ENCODE measurements around the gene P2RX7. TPM values are rescaled to one million over a fixed set of nuclear protein-coding genes. Genes with fewer than 3 reads are reported as not detected.
A peak's percentile ranks its signal among the peaks of the same experiment; 100 is the strongest.
"Not testable (repeated sequence)": the region's sequence is repeated elsewhere in the genome, so short reads cannot be mapped to it uniquely, and the experiment has no call there.

The P2RX7 gene
- polyA plus RNA-seq, 3 donors, result 0.79 to 1.1 (median 0.97) TPM

GRCh38 chr12:121217761-121218160, 85.1 kb downstream of the P2RX7 start:
- no peak for DNase-seq (ENCODE audit: extremely low read depth in 1 of 11, low read depth in 9 of 11, low spot score in 4 of 11)

GRCh38 chr12:121218588-121219352, 86.1 kb downstream of the P2RX7 start:
- no peak for DNase-seq (ENCODE audit: extremely low read depth in 1 of 11, low read depth in 9 of 11, low spot score in 4 of 11)

GRCh38 chr12:121219353-121219986, 86.8 kb downstream of the P2RX7 start:
- DNase-seq (ENCODE audit: extremely low read depth in 1 of 11, low read depth in 9 of 11, low spot score in 4 of 11), result no peak

- no peak for DNase-seq (ENCODE audit: extremely low read depth in 1 of 11, low read depth in 9 of 11, low spot score in 4 of 11)
Measured at GRCh38 chr12:121222847-121223246, 90.2 kb downstream of the P2RX7 start.

GRCh38 chr12:121223292-121224285, 90.9 kb downstream of the P2RX7 start:
- DNase-seq (ENCODE audit: extremely low read depth in 1 of 11, low read depth in 9 of 11, low spot score in 4 of 11), result no peak

- DNase-seq (ENCODE audit: extremely low read depth in 1 of 11, low read depth in 9 of 11, low spot score in 4 of 11), result no peak
Measured at GRCh38 chr12:121224591-121224990, 91.9 kb downstream of the P2RX7 start.

- no peak for DNase-seq (ENCODE audit: extremely low read depth in 1 of 11, low read depth in 9 of 11, low spot score in 4 of 11)
Measured at GRCh38 chr12:121226399-121226798, 93.7 kb downstream of the P2RX7 start.

- not testable (repeated sequence) for DNase-seq (ENCODE audit: extremely low read depth in 1 of 11, low read depth in 9 of 11, low spot score in 4 of 11)
Measured at GRCh38 chr12:121226871-121227270, 94.2 kb downstream of the P2RX7 start.

GRCh38 chr12:121227294-121227693, 94.6 kb downstream of the P2RX7 start:
- no peak for DNase-seq (ENCODE audit: extremely low read depth in 1 of 11, low read depth in 9 of 11, low spot score in 4 of 11)

GRCh38 chr12:121228919-121229665, 96.4 kb downstream of the P2RX7 start:
- DNase-seq (ENCODE audit: extremely low read depth in 1 of 11, low read depth in 9 of 11, low spot score in 4 of 11), result no peak

- DNase-seq (ENCODE audit: extremely low read depth in 1 of 11, low read depth in 9 of 11, low spot score in 4 of 11), result peak in 3 of 11 donors; percentile 42 to 62 (median 60)
Measured at GRCh38 chr12:121229826-121230537, 97.3 kb downstream of the P2RX7 start.

- no peak for DNase-seq (ENCODE audit: extremely low read depth in 1 of 11, low read depth in 9 of 11, low spot score in 4 of 11)
Measured at GRCh38 chr12:121230538-121230907, 97.8 kb downstream of the P2RX7 start.

- DNase-seq (ENCODE audit: extremely low read depth in 1 of 11, low read depth in 9 of 11, low spot score in 4 of 11), result no peak
Measured at GRCh38 chr12:121232163-121232562, 99.5 kb downstream of the P2RX7 start.

GRCh38 chr12:121232977-121233627, 100.4 kb downstream of the P2RX7 start:
- DNase-seq (ENCODE audit: extremely low read depth in 1 of 11, low read depth in 9 of 11, low spot score in 4 of 11), result no peak

GRCh38 chr12:121233628-121234020, 100.9 kb downstream of the P2RX7 start:
- DNase-seq (ENCODE audit: extremely low read depth in 1 of 11, low read depth in 9 of 11, low spot score in 4 of 11), result no peak

- DNase-seq (ENCODE audit: extremely low read depth in 1 of 11, low read depth in 9 of 11, low spot score in 4 of 11), result no peak
Measured at GRCh38 chr12:121236776-121237175, 104.1 kb downstream of the P2RX7 start.

GRCh38 chr12:121237415-121237814, 104.7 kb downstream of the P2RX7 start:
- no peak for DNase-seq (ENCODE audit: extremely low read depth in 1 of 11, low read depth in 9 of 11, low spot score in 4 of 11)
